HEK293 (cell line): ENCODE data around the gene MPC1.

ENCODE experiments used
- HOXC10 ChIP-seq: sonication (generic); formaldehyde crosslinking; IDR thresholded peaks from 2 replicates; pipeline ENCODE4 v1.8.1; 2023; ENCODE audit warnings: mild to moderate bottlenecking, missing genetic modification reagents
- KLF1 ChIP-seq: fragments of 450-650 bp; formaldehyde crosslinking; IDR thresholded peaks from 2 replicates; pipeline ENCODE4 v1.5.1; 2016; ENCODE audit warnings: missing biosample characterization, missing genetic modification characterization
- KLF7 ChIP-seq: fragments of 450-650 bp; formaldehyde crosslinking; IDR thresholded peaks from 2 replicates; pipeline ENCODE4 v1.5.1; 2016; ENCODE audit warnings: missing biosample characterization, missing genetic modification characterization, borderline replicate concordance
- PRDM1 ChIP-seq: fragments of 450-650 bp; formaldehyde crosslinking; IDR thresholded peaks from 2 replicates; pipeline ENCODE4; 2016; ENCODE audit warnings: missing biosample characterization, missing genetic modification characterization
- SP2 ChIP-seq: fragments of 450-650 bp; formaldehyde crosslinking; IDR thresholded peaks from 2 replicates; pipeline ENCODE4 v1.5.1; 2016; ENCODE audit warnings: missing biosample characterization, missing genetic modification characterization
- SP7 ChIP-seq: fragments of 450-650 bp; formaldehyde crosslinking; IDR thresholded peaks from 2 replicates; pipeline ENCODE4 v1.5.1; 2016; ENCODE audit warnings: missing biosample characterization, missing genetic modification characterization
- YY1 ChIP-seq: fragments of 450-650 bp; formaldehyde crosslinking; IDR thresholded peaks from 2 replicates; pipeline ENCODE4 v1.5.1; 2018; ENCODE audit warnings: missing biosample characterization, missing genetic modification characterization
- ZNF140 ChIP-seq: fragments of 450-650 bp; formaldehyde crosslinking; IDR thresholded peaks from 2 replicates; pipeline ENCODE4 v1.5.1; 2016; ENCODE audit warnings: missing biosample characterization, missing genetic modification characterization
- ZNF157 ChIP-seq: fragments of 450-650 bp; formaldehyde crosslinking; IDR thresholded peaks from 2 replicates; pipeline ENCODE4 v1.5.1; 2016; ENCODE audit warnings: missing biosample characterization, missing genetic modification characterization
- ZNF16 ChIP-seq: fragments of 450-650 bp; formaldehyde crosslinking; IDR thresholded peaks from 2 replicates; pipeline ENCODE4 v1.5.1; 2016; ENCODE audit warnings: low read depth, missing biosample characterization, missing genetic modification characterization
- ZNF239 ChIP-seq: fragments of 450-650 bp; formaldehyde crosslinking; IDR thresholded peaks from 2 replicates; pipeline ENCODE4 v1.5.1; 2016; ENCODE audit warnings: missing biosample characterization, missing genetic modification characterization
- ZNF266 ChIP-seq: fragments of 450-650 bp; formaldehyde crosslinking; IDR thresholded peaks from 2 replicates; pipeline ENCODE4 v1.5.1; 2016; ENCODE audit warnings: missing biosample characterization, missing genetic modification characterization, low read depth
- ZNF274 ChIP-seq, 2 experiments: fragments of 200-500 bp in 1 of 2; fragments of 450-650 bp in 1 of 2; sonication (Bioruptor generic) in 1 of 2; formaldehyde crosslinking in 1 of 2; IDR thresholded peaks; 2 replicates each; pipeline versions ENCODE4 v1.5.1 to v1.6.1; 2014 to 2016; ENCODE audit warnings: borderline replicate concordance in 1 of 2, inconsistent platforms in 1 of 2, low read length in 1 of 2, missing biosample characterization in 1 of 2, missing genetic modification characterization in 1 of 2
- ZNF341 ChIP-seq: fragments of 450-650 bp; formaldehyde crosslinking; IDR thresholded peaks from 2 replicates; pipeline ENCODE4; 2016; ENCODE audit warnings: low read depth, missing biosample characterization, missing genetic modification characterization
- ZNF37A ChIP-seq: fragments of 450-650 bp; IDR thresholded peaks from 2 replicates; pipeline ENCODE4 v1.5.1; 2018; ENCODE audit warnings: missing biosample characterization, missing genetic modification characterization
- ZNF423 ChIP-seq: fragments of 450-650 bp; formaldehyde crosslinking; IDR thresholded peaks from 2 replicates; pipeline ENCODE4 v1.5.1; 2016; ENCODE audit warnings: missing biosample characterization, missing genetic modification characterization
- ZNF571 ChIP-seq: fragments of 450-650 bp; formaldehyde crosslinking; IDR thresholded peaks from 2 replicates; pipeline ENCODE4 v1.5.0; 2017; ENCODE audit warnings: missing biosample characterization, missing genetic modification characterization
- ZNF610 ChIP-seq: fragments of 450-650 bp; formaldehyde crosslinking; IDR thresholded peaks from 2 replicates; pipeline ENCODE4 v1.5.1; 2016; ENCODE audit warnings: missing biosample characterization, missing genetic modification characterization, borderline replicate concordance
- ZNF624 ChIP-seq: fragments of 450-650 bp; formaldehyde crosslinking; IDR thresholded peaks from 2 replicates; pipeline ENCODE4 v1.5.1; 2017; ENCODE audit warnings: missing biosample characterization, missing genetic modification characterization
- ZNF629 ChIP-seq: fragments of 450-650 bp; formaldehyde crosslinking; IDR thresholded peaks from 2 replicates; pipeline ENCODE4 v1.5.1; 2017; ENCODE audit warnings: missing biosample characterization, missing genetic modification characterization
- ZNF664 ChIP-seq: fragments of 450-650 bp; formaldehyde crosslinking; IDR thresholded peaks from 2 replicates; pipeline ENCODE4 v1.5.1; 2016; ENCODE audit warnings: missing biosample characterization, missing genetic modification characterization
- ZNF670 ChIP-seq: fragments of 450-650 bp; formaldehyde crosslinking; IDR thresholded peaks from 2 replicates; pipeline ENCODE4 v1.5.1; 2016; ENCODE audit warnings: missing biosample characterization, missing genetic modification characterization, low read depth
- ZNF768 ChIP-seq: fragments of 450-650 bp; formaldehyde crosslinking; IDR thresholded peaks from 2 replicates; pipeline ENCODE4 v1.5.1; 2018; ENCODE audit warnings: missing biosample characterization, mild to moderate bottlenecking, missing genetic modification characterization
- ZNF837 ChIP-seq: fragments of 450-650 bp; formaldehyde crosslinking; IDR thresholded peaks from 2 replicates; pipeline ENCODE4 v1.5.1; 2016; ENCODE audit warnings: missing biosample characterization, missing genetic modification characterization
- ZSCAN16 ChIP-seq: fragments of 450-650 bp; formaldehyde crosslinking; IDR thresholded peaks from 2 replicates; pipeline ENCODE4 v1.5.1; 2016; ENCODE audit warnings: missing biosample characterization, missing genetic modification characterization
- ZXDB ChIP-seq: fragments of 450-650 bp; formaldehyde crosslinking; IDR thresholded peaks from 2 replicates; pipeline ENCODE4 v1.5.1; 2016; ENCODE audit warnings: missing biosample characterization, missing genetic modification characterization
- TF ChIP-seq, protein P1 (sequence below): fragments of 450-650 bp; formaldehyde crosslinking; conservative IDR thresholded peaks from 2 replicates; pipeline ENCODE4 v1.5.1; 2016; ENCODE audit warnings: low read depth, missing biosample characterization, missing genetic modification characterization
- TF ChIP-seq, protein P2 (sequence below): fragments of 450-650 bp; formaldehyde crosslinking; IDR thresholded peaks from 2 replicates; pipeline ENCODE4 v1.5.1; 2017; ENCODE audit warnings: missing biosample characterization, missing genetic modification characterization
- TF ChIP-seq, protein P3 (sequence below): fragments of 450-650 bp; IDR thresholded peaks from 2 replicates; pipeline ENCODE4 v1.5.1; 2018; ENCODE audit warnings: missing biosample characterization, missing genetic modification characterization
- TF ChIP-seq, protein P4 (sequence below): fragments of 450-650 bp; formaldehyde crosslinking; IDR thresholded peaks from 2 replicates; pipeline ENCODE4 v1.5.1; 2016; ENCODE audit warnings: missing biosample characterization, missing genetic modification characterization, low read depth
- TF ChIP-seq, protein P5 (sequence below): IDR thresholded peaks from 2 replicates; pipeline ENCODE4 v1.6.1; 2011; ENCODE audit warnings: mild to moderate bottlenecking, low read depth, low read length, borderline replicate concordance

Gene MPC1

DNA sequence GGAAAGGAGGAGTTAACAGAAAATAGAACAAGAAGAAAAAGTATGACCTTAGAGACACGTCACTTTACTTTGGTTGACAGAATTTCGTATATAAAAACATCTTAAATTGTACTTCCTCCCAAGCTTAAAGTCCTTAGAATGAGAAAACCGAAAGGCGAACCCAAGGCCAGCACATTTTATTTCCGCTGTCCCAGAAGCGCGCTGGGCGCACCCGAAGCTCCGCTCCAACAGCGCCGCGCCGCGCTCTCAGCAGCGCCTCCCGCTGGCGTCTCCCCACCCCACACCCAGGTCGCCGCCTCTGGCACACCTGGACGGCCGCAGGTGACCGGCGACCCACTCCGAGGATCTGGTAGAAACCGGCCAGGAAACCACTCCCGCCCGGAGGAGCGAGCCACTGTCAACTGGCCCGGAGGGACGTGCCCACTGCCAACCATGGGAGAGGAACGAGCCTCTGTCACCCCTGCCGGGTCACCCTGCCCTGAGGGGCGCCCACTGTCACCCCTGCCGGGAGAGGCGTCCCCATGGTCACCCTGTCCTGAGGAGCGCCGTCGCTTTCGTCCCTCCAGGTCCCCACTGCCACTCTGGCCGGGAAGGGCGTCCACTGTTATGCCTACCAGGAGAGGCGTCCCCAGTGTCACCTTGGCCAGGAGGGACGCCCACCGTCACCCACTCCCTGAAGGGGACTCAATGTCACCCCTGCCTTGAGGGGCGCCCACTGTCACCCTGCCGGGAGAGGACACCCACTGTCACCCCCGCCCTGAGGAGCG, 824 bp downstream of the MPC1 start (continued):
- TF ChIP-seq, protein P1, sequence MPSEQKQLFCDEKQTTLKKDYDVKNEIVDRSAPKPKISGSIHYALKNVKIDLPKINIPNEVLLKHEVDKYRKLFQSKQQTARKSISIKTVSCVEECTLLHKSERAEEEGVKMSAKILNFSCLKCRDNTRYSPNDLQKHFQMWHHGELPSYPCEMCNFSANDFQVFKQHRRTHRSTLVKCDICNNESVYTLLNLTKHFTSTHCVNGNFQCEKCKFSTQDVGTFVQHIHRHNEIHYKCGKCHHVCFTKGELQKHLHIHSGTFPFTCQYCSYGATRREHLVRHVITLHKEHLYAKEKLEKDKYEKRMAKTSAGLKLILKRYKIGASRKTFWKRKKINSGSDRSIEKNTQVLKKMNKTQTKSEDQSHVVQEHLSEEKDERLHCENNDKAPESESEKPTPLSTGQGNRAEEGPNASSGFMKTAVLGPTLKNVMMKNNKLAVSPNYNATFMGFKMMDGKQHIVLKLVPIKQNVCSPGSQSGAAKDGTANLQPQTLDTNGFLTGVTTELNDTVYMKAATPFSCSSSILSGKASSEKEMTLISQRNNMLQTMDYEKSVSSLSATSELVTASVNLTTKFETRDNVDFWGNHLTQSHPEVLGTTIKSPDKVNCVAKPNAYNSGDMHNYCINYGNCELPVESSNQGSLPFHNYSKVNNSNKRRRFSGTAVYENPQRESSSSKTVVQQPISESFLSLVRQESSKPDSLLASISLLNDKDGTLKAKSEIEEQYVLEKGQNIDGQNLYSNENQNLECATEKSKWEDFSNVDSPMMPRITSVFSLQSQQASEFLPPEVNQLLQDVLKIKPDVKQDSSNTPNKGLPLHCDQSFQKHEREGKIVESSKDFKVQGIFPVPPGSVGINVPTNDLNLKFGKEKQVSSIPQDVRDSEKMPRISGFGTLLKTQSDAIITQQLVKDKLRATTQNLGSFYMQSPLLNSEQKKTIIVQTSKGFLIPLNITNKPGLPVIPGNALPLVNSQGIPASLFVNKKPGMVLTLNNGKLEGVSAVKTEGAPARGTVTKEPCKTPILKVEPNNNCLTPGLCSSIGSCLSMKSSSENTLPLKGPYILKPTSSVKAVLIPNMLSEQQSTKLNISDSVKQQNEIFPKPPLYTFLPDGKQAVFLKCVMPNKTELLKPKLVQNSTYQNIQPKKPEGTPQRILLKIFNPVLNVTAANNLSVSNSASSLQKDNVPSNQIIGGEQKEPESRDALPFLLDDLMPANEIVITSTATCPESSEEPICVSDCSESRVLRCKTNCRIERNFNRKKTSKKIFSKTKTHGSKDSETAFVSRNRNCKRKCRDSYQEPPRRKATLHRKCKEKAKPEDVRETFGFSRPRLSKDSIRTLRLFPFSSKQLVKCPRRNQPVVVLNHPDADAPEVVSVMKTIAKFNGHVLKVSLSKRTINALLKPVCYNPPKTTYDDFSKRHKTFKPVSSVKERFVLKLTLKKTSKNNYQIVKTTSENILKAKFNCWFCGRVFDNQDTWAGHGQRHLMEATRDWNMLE (tag by site-specific recombination): no peak
- peak; percentile 16; the same call in 1 of the 2 replicates for TF ChIP-seq SP2
- TF ChIP-seq ZSCAN16 (tag by site-specific recombination): no peak
- TF ChIP-seq ZNF571: no peak
- TF ChIP-seq ZNF266: no peak
- no peak for TF ChIP-seq ZNF274 (IDR thresholded peaks at IDR 0.05; ENCODE audit: low read length)
- TF ChIP-seq ZNF274 (tag by site-specific recombination; IDR thresholded peaks at IDR 0.05; ENCODE audit: borderline replicate concordance): no peak
- TF ChIP-seq ZNF157 (tag by site-specific recombination): no peak
- TF ChIP-seq, protein P2, sequence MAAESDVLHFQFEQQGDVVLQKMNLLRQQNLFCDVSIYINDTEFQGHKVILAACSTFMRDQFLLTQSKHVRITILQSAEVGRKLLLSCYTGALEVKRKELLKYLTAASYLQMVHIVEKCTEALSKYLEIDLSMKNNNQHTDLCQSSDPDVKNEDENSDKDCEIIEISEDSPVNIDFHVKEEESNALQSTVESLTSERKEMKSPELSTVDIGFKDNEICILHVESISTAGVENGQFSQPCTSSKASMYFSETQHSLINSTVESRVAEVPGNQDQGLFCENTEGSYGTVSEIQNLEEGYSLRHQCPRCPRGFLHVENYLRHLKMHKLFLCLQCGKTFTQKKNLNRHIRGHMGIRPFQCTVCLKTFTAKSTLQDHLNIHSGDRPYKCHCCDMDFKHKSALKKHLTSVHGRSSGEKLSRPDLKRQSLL (tag by site-specific recombination): no peak
- TF ChIP-seq ZNF624 (tag by site-specific recombination): no peak
- TF ChIP-seq ZNF768: no peak
- TF ChIP-seq ZXDB (tag by site-specific recombination): peak; percentile 31; the same call in 1 of the 2 replicates
- TF ChIP-seq, protein P3, sequence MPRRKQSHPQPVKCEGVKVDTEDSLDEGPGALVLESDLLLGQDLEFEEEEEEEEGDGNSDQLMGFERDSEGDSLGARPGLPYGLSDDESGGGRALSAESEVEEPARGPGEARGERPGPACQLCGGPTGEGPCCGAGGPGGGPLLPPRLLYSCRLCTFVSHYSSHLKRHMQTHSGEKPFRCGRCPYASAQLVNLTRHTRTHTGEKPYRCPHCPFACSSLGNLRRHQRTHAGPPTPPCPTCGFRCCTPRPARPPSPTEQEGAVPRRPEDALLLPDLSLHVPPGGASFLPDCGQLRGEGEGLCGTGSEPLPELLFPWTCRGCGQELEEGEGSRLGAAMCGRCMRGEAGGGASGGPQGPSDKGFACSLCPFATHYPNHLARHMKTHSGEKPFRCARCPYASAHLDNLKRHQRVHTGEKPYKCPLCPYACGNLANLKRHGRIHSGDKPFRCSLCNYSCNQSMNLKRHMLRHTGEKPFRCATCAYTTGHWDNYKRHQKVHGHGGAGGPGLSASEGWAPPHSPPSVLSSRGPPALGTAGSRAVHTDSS (tag by site-specific recombination): no peak
- no peak for TF ChIP-seq ZNF837
- TF ChIP-seq, protein P4, sequence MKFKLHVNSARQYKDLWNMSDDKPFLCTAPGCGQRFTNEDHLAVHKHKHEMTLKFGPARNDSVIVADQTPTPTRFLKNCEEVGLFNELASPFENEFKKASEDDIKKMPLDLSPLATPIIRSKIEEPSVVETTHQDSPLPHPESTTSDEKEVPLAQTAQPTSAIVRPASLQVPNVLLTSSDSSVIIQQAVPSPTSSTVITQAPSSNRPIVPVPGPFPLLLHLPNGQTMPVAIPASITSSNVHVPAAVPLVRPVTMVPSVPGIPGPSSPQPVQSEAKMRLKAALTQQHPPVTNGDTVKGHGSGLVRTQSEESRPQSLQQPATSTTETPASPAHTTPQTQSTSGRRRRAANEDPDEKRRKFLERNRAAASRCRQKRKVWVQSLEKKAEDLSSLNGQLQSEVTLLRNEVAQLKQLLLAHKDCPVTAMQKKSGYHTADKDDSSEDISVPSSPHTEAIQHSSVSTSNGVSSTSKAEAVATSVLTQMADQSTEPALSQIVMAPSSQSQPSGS: no peak
- TF ChIP-seq, protein P5, sequence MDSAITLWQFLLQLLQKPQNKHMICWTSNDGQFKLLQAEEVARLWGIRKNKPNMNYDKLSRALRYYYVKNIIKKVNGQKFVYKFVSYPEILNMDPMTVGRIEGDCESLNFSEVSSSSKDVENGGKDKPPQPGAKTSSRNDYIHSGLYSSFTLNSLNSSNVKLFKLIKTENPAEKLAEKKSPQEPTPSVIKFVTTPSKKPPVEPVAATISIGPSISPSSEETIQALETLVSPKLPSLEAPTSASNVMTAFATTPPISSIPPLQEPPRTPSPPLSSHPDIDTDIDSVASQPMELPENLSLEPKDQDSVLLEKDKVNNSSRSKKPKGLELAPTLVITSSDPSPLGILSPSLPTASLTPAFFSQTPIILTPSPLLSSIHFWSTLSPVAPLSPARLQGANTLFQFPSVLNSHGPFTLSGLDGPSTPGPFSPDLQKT: no peak
- peak; percentile 6; the same call in 1 of the 2 replicates for TF ChIP-seq ZNF341
- no peak for TF ChIP-seq HOXC10 (CRISPR knock-in tag)
- no peak for TF ChIP-seq ZNF664
- TF ChIP-seq PRDM1 (tag by site-specific recombination): peak; percentile 86
- peak; percentile 41; the same call in 1 of the 2 replicates for TF ChIP-seq ZNF629 (tag by site-specific recombination)
- no peak for TF ChIP-seq ZNF37A (tag by site-specific recombination)
- peak; percentile 53; the same call in 1 of the 2 replicates for TF ChIP-seq SP7
- no peak for TF ChIP-seq ZNF140
- TF ChIP-seq YY1 (tag by site-specific recombination): no peak
- peak; percentile 89 for TF ChIP-seq ZNF423 (tag by site-specific recombination)
- TF ChIP-seq KLF7: no peak
- TF ChIP-seq ZNF16 (tag by site-specific recombination): no peak
- TF ChIP-seq KLF1 (tag by site-specific recombination): no peak
- 0 out of 2 replicates have a peak, but pooled peaks have one; percentile 56 for TF ChIP-seq ZNF610 (tag by site-specific recombination)
- TF ChIP-seq ZNF239 (tag by site-specific recombination): no peak
- TF ChIP-seq ZNF670 (tag by site-specific recombination): no peak
